IMR-90 (cell line): Measurements from ENCODE around the gene SPIC. TPM values are rescaled to one million over a fixed set of nuclear protein-coding genes. Genes with fewer than 3 reads are reported as not detected.
A peak's percentile ranks its signal among the peaks of the same experiment; 100 is the strongest.

Source experiments
- ATAC-seq: fragments of 200-7000 bp; cut with Tn5 transposase; 2 replicates; pipeline ENCODE4 v1.9.1; 2020; ENCODE audit warnings: low read depth, mild to moderate bottlenecking, moderate library complexity
- BruUV-seq: library from RNA; stranded (reverse); fragments of 400-500 nt; replicated peaks from 2 replicates; lab custom pipeline; 2021; lab: Mats Ljungman, UMichigan
- CTCF ChIA-PET: fragments of 300-600 bp; formaldehyde crosslinking; extraction: SDS; loops from one replicate; lab custom pipeline; 2021; ENCODE audit warnings: antibody characterized with exemption; lab: Yijun Ruan, JAX
- POLR2A ChIA-PET: fragments of 300-600 bp; sonication (Branson Sonifier 250); formaldehyde crosslinking; loops from one replicate; lab custom pipeline; 2022; ENCODE audit warnings: antibody characterized with exemption; ENCODE audit not compliant: unreplicated experiment; lab: Charles Lee
- DNase-seq: peaks from one replicate; pipeline ENCODE4 v3.0.0; 2013
- H2AFZ ChIP-seq: replicated peaks from 2 replicates; pipeline ENCODE3; 2013; ENCODE audit warnings: low read length, mild to moderate bottlenecking; ENCODE audit not compliant: poor library complexity
- H2AK5ac ChIP-seq: 2 replicates; pipeline ENCODE4 v1.6.1; 2013; ENCODE audit warnings: low read depth, low read length, inconsistent platforms
- H2AK9ac ChIP-seq: replicated peaks from 2 replicates; pipeline ENCODE3; 2013; ENCODE audit warnings: mild to moderate bottlenecking, low read depth, low read length, moderate library complexity; ENCODE audit not compliant: poor library complexity
- H2BK120ac ChIP-seq: 2 replicates; pipeline ENCODE4 v1.6.1; 2013; ENCODE audit warnings: low read depth, low read length, inconsistent platforms
- H2BK15ac ChIP-seq: 3 replicates; pipeline ENCODE4 v1.6.1; 2013; ENCODE audit warnings: low read depth, low read length, inconsistent platforms
- H2BK20ac ChIP-seq: 2 replicates; pipeline ENCODE4 v1.6.1; 2013; ENCODE audit warnings: low read depth, mild to moderate bottlenecking, inconsistent platforms, low read length, moderate library complexity
- H2BK5ac ChIP-seq: 2 replicates; pipeline ENCODE4 v1.6.1; 2013; ENCODE audit warnings: mild to moderate bottlenecking, low read depth, low read length, inconsistent platforms; ENCODE audit not compliant: poor library complexity, severe bottlenecking
- H3K14ac ChIP-seq: replicated peaks from 2 replicates; pipeline ENCODE4 v1.6.1; 2013; ENCODE audit warnings: low read depth, low read length, inconsistent platforms
- H3K18ac ChIP-seq: 2 replicates; pipeline ENCODE4 v1.6.1; 2013; ENCODE audit warnings: low read depth, low read length, control low read depth
- H3K23ac ChIP-seq: 2 replicates; pipeline ENCODE4 v1.6.1; 2013; ENCODE audit warnings: low read depth, low read length, inconsistent platforms
- H3K27ac ChIP-seq: 2 replicates; pipeline ENCODE4 v1.5.1; 2013; ENCODE audit warnings: mild to moderate bottlenecking, control low read depth, low read length; ENCODE audit not compliant: insufficient read depth
- H3K27me3 ChIP-seq: 2 replicates; pipeline ENCODE4 v1.6.1; 2013; ENCODE audit warnings: low read length; ENCODE audit not compliant: control insufficient read depth, insufficient read depth
- H3K36me3 ChIP-seq: 2 replicates; pipeline ENCODE4 v1.6.1; 2013; ENCODE audit warnings: low read length, mixed read lengths; ENCODE audit not compliant: control insufficient read depth, insufficient read depth
- H3K4ac ChIP-seq: 2 replicates; pipeline ENCODE4 v1.6.1; 2013; ENCODE audit warnings: low read depth, low read length, inconsistent platforms
- H3K4me1 ChIP-seq: 2 replicates; pipeline ENCODE4 v1.6.1; 2013; ENCODE audit warnings: low read length, mixed read lengths; ENCODE audit not compliant: control insufficient read depth, insufficient read depth
- H3K4me2 ChIP-seq: 2 replicates; pipeline ENCODE4 v1.6.1; 2013; ENCODE audit warnings: low read depth, mild to moderate bottlenecking, control low read depth, low read length, moderate library complexity
- H3K4me3 ChIP-seq: 2 replicates; pipeline ENCODE4 v1.5.1; 2013; ENCODE audit warnings: low read depth, mild to moderate bottlenecking, control low read depth, low read length, moderate library complexity; ENCODE audit not compliant: insufficient read depth
- H3K56ac ChIP-seq: 2 replicates; pipeline ENCODE4 v1.6.1; 2013; ENCODE audit warnings: low read length, inconsistent platforms; ENCODE audit not compliant: insufficient read depth; ENCODE audit errors: extremely low read depth
- H3K79me1 ChIP-seq, 2 experiments: 2 replicates each; pipeline ENCODE4 v1.6.1; 2013; ENCODE audit warnings: low read length in 2 of 2, inconsistent platforms in 1 of 2, low read depth in 1 of 2
- H3K9ac ChIP-seq: 2 replicates; pipeline ENCODE4 v1.6.1; 2013; ENCODE audit warnings: low read depth, low read length, control low read depth
- H3K9me1 ChIP-seq: 2 replicates; pipeline ENCODE4 v1.6.1; 2013; ENCODE audit warnings: low read length, inconsistent platforms; ENCODE audit not compliant: insufficient read depth
- H3K9me3 ChIP-seq: 2 replicates; pipeline ENCODE4 v1.6.1; 2013; ENCODE audit warnings: low read length; ENCODE audit not compliant: control insufficient read depth, insufficient read depth
- H4K20me1 ChIP-seq: 2 replicates; pipeline ENCODE4 v1.6.1; 2013; ENCODE audit warnings: low read length, inconsistent platforms; ENCODE audit not compliant: insufficient read depth
- H4K5ac ChIP-seq: 2 replicates; pipeline ENCODE4 v1.6.1; 2013; ENCODE audit warnings: mild to moderate bottlenecking, low read depth, low read length, control low read depth
- H4K8ac ChIP-seq, 2 experiments: 2 replicates each; pipeline ENCODE4 v1.6.1; 2013; ENCODE audit warnings: low read depth in 2 of 2, low read length in 2 of 2, control low read depth in 1 of 2, inconsistent platforms in 1 of 2
- H4K91ac ChIP-seq: 2 replicates; pipeline ENCODE4 v1.6.1; 2013; ENCODE audit warnings: low read depth, low read length, inconsistent platforms; ENCODE audit not compliant: insufficient read depth
- BHLHE40 ChIP-seq: fragments of 150-350 bp; IDR thresholded peaks from 2 replicates; pipeline ENCODE4 v1.6.1; 2016; ENCODE audit warnings: mild to moderate bottlenecking, low read depth, low read length
- CEBPB ChIP-seq: IDR thresholded peaks from 2 replicates; pipeline ENCODE4 v1.6.1; 2012; ENCODE audit warnings: low read depth, low read length, improper control_type of control experiment
- FOS ChIP-seq: fragments of 150-350 bp; IDR thresholded peaks from 2 replicates; pipeline ENCODE4 v1.6.1; 2016; ENCODE audit warnings: low read depth, low read length
- MAFK ChIP-seq: IDR thresholded peaks from 2 replicates; pipeline ENCODE4 v1.6.1; 2012; ENCODE audit warnings: low read depth, low read length, improper control_type of control experiment
- MXI1 ChIP-seq: IDR thresholded peaks from 2 replicates; pipeline ENCODE4 v1.6.1; 2012; ENCODE audit warnings: low read depth, mild to moderate bottlenecking, low read length, moderate library complexity, borderline replicate concordance
- NFE2L2 ChIP-seq: fragments of 150-350 bp; IDR thresholded peaks from 2 replicates; pipeline ENCODE4 v1.6.1; 2016; ENCODE audit warnings: low read depth, mild to moderate bottlenecking, low read length
- RAD21 ChIP-seq: IDR thresholded peaks from 2 replicates; pipeline ENCODE4 v1.6.1; 2012; ENCODE audit warnings: low read length, improper control_type of control experiment
- RFX5 ChIP-seq: IDR thresholded peaks from 2 replicates; pipeline ENCODE4 v1.8.0; 2012; ENCODE audit warnings: low read depth, mild to moderate bottlenecking, low read length, moderate library complexity
- SMC3 ChIP-seq: fragments of 150-350 bp; IDR thresholded peaks from 2 replicates; pipeline ENCODE4 v1.6.1; 2016; ENCODE audit warnings: low read depth, mild to moderate bottlenecking, antibody characterized with exemption, low read length, moderate library complexity
- WGBS, 2 experiments: methylation state at CpG; one replicate each; pipeline versions ENCODE4 v1.1.5 to v1.1.7; 2013; ENCODE audit warnings: missing lambda C conversion rate in 2 of 2; ENCODE audit not compliant: insufficient read length in 1 of 2; ENCODE audit errors: extremely low coverage in 2 of 2; 5-methylcytosine and 5-hydroxymethylcytosine counted together
- dilution Hi-C: fragments of 300-500 bp; cut with HindIII; formaldehyde crosslinking; loops from one replicate; pipeline ENCODE4 v1.14.3; 2018; ENCODE audit warnings: low sequenced_read_pairs; ENCODE audit not compliant: unreplicated experiment
- in situ Hi-C: fragments of 300-500 bp; cut with MboI; formaldehyde crosslinking; loops from 3 replicates; pipeline ENCODE4 v1.14.3; 2019; ENCODE audit warnings: low sequenced_read_pairs, inconsistent platforms, mixed read lengths
- intact Hi-C: fragments of 100-400 bp; cut with micrococcal nuclease; formaldehyde crosslinking; loops from 2 replicates; pipeline ENCODE4 v1.10.0; 2022
- polyA plus RNA-seq, 3 experiments: library from polyadenylated mRNA; depleted of rRNA; stranded (reverse); fragments of >200 nt; gene quantifications; 2 replicates each; pipeline ENCODE4 v1.2.3, GENCODE V29; 2012; ENCODE audit warnings: low replicate concordance in 1 of 3
- total RNA-seq: library from RNA; depleted of rRNA; stranded (reverse); fragments of >200 nt; gene quantifications from 2 replicates; pipeline ENCODE4 v1.2.3, GENCODE V29; 2012
- TF ChIP-seq, protein P1 (sequence below): fragments of 150-350 bp; IDR thresholded peaks from 2 replicates; pipeline ENCODE4 v1.6.1; 2017; ENCODE audit warnings: mild to moderate bottlenecking, antibody characterized with exemption, low read length, low read depth
- TF ChIP-seq, protein P2 (sequence below): fragments of 150-350 bp; IDR thresholded peaks from 2 replicates; pipeline ENCODE4 v1.6.1; 2016; ENCODE audit warnings: low read depth, mild to moderate bottlenecking, low read length, moderate library complexity, borderline replicate concordance

Gene SPIC
- total and polyA plus RNA-seq, 2 of the 4 experiments (the other 2 are of a cell fraction) = not detected

DNA sequence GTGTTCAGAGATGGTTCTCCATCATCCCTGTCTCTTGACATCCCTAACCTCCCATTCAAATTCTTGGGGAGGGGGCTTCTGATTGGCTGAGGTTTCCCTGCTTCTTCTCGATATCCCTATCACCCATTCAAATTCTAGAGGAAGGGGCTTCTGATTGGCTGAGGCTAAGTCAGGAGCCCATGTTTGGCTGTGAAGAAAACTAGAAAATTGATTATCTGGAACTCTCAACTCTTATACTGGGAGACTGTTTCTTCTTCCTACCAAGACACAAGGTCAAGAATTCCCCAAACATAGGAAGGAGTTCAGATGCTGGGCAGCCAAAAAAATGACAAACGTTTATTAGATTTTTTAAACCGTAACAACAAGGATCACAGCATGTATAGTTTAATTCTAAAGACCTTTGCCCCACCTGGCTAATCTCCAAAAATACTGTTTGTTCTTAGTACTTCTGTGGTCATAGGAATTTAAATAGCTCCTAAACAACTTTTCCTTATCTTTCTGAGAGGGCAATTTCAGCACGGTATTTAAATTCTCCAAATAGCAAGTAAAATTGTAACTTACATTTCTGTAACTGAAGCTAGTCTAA is 26.4 kb downstream of the SPIC start:
- Histone ChIP-seq H3K9me3 (no peaks in the 10 kb centered on the region), H3K9ac (no peak overlapping the region), H2BK15ac (no peak overlapping the region), H4K5ac (no peak overlapping the region), H3K4me3 (no peak overlapping the region), H2BK120ac (no peak overlapping the region), H3K27ac (no peak overlapping the region), H3K4ac (no peak overlapping the region), H3K18ac (no peak overlapping the region), H3K27me3 (no peaks in the 10 kb centered on the region), H2BK20ac (no peak overlapping the region), H2AFZ (no peak overlapping the region), H3K79me1 (no peaks in the 10 kb centered on the region), H3K56ac (no peak overlapping the region), H2BK5ac (no peak overlapping the region), H3K23ac (no peak overlapping the region), H3K9me1 (no peaks in the 10 kb centered on the region), H3K4me1 (no peaks in the 10 kb centered on the region; the same call in 1 of the 2 replicates), H2AK5ac (no peak overlapping the region), H3K14ac (no peak overlapping the region), H4K91ac (no peak overlapping the region), H3K4me2 (no peak overlapping the region), H2AK9ac (no peak overlapping the region), H3K36me3 (no peaks in the 10 kb centered on the region), H4K8ac (no peak overlapping the region), H4K20me1 (no peaks in the 10 kb centered on the region)
- intact Hi-C loops (no loop called here), dilution Hi-C loops (no loop called here), in situ Hi-C loops (no loop called here)
- peak; percentile 5 for DNase-seq
- no CpG with 5 or more reads among the region's 4 CpGs for WGBS, 2 experiments
- CTCF ChIA-PET = no interaction called here
- BruUV-seq = no TSS peak
- ATAC-seq = peak; percentile 60
- POLR2A ChIA-PET = no interaction called here
- TF ChIP-seq NFE2L2 (no peak), RAD21 (no peak), MXI1 (no peak), CEBPB (no peak), SMC3 (no peak), BHLHE40 (no peak), FOS (no peak), MAFK (no peak), RFX5 (no peak)
- TF ChIP-seq, protein P1, sequence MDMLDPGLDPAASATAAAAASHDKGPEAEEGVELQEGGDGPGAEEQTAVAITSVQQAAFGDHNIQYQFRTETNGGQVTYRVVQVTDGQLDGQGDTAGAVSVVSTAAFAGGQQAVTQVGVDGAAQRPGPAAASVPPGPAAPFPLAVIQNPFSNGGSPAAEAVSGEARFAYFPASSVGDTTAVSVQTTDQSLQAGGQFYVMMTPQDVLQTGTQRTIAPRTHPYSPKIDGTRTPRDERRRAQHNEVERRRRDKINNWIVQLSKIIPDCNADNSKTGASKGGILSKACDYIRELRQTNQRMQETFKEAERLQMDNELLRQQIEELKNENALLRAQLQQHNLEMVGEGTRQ = no peak
- TF ChIP-seq, protein P2, sequence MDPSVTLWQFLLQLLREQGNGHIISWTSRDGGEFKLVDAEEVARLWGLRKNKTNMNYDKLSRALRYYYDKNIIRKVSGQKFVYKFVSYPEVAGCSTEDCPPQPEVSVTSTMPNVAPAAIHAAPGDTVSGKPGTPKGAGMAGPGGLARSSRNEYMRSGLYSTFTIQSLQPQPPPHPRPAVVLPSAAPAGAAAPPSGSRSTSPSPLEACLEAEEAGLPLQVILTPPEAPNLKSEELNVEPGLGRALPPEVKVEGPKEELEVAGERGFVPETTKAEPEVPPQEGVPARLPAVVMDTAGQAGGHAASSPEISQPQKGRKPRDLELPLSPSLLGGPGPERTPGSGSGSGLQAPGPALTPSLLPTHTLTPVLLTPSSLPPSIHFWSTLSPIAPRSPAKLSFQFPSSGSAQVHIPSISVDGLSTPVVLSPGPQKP = no peak
